PC-9 (cell line): ENCODE measurements around the gene EML2. TPM values are rescaled to one million over a fixed set of nuclear protein-coding genes. Genes with fewer than 3 reads are reported as not detected.

Experiments used
- BruUV-seq: library from RNA; stranded (reverse); fragments of 400-500 nt; replicated peaks from 2 replicates; lab custom pipeline; 2021; lab: Mats Ljungman, UMichigan
- CTCF ChIA-PET: fragments of 300-600 bp; sonication (Branson Sonifier 250); formaldehyde crosslinking; loops from one replicate; lab custom pipeline; 2022; ENCODE audit warnings: antibody characterized with exemption; lab: Charles Lee
- POLR2A ChIA-PET: fragments of 300-600 bp; sonication (Branson Sonifier 250); formaldehyde crosslinking; loops from one replicate; lab custom pipeline; 2022; ENCODE audit warnings: antibody characterized with exemption; ENCODE audit not compliant: unreplicated experiment; lab: Charles Lee
- DNase-seq, 2 experiments: peaks; one replicate each; pipeline versions ENCODE4 v3.0.0 to v3.0.0-alpha.2; 2015 to 2022; ENCODE audit warnings: mixed read lengths in 1 of 2
- H2AFZ ChIP-seq: fragments of 200-600 bp; sonication (generic); 2 replicates; pipeline ENCODE4 v1.8.1; 2017; ENCODE audit warnings: antibody characterized with exemption
- H3F3A ChIP-seq: fragments of 200-600 bp; sonication (generic); 2 replicates; pipeline ENCODE4 v1.8.1; 2017; ENCODE audit warnings: antibody characterized with exemption, mild to moderate bottlenecking, low read depth; ENCODE audit not compliant: insufficient read depth
- H3K27ac ChIP-seq: fragments of 200-600 bp; sonication (generic); 2 replicates; pipeline ENCODE4 v1.6.1; 2016; ENCODE audit warnings: mixed run types
- H3K27me3 ChIP-seq: fragments of 200-600 bp; sonication (generic); 2 replicates; pipeline ENCODE4 v1.6.1; 2016; ENCODE audit warnings: low read depth, mixed run types; ENCODE audit not compliant: insufficient read depth
- H3K36me3 ChIP-seq: fragments of 200-600 bp; sonication (generic); 2 replicates; pipeline ENCODE4 v1.6.1; 2016; ENCODE audit warnings: low read depth, mixed run types
- H3K4me1 ChIP-seq: fragments of 200-600 bp; sonication (generic); replicated peaks from 2 replicates; pipeline ENCODE4 v1.6.1; 2016; ENCODE audit warnings: mixed run types; ENCODE audit not compliant: insufficient read depth
- H3K4me2 ChIP-seq: fragments of 200-600 bp; sonication (generic); 2 replicates; pipeline ENCODE4 v1.6.1; 2017; ENCODE audit warnings: mixed run types
- H3K4me3 ChIP-seq: fragments of 200-600 bp; sonication (generic); 2 replicates; pipeline ENCODE4 v1.6.1; 2016; ENCODE audit warnings: mixed run types
- H3K79me2 ChIP-seq: fragments of 200-600 bp; sonication (generic); 2 replicates; pipeline ENCODE4 v1.6.1; 2017; ENCODE audit warnings: low read depth, mixed run types
- H3K9me2 ChIP-seq: fragments of 200-600 bp; sonication (generic); 2 replicates; pipeline ENCODE4 v1.8.1; 2017; ENCODE audit warnings: mild to moderate bottlenecking; ENCODE audit not compliant: insufficient read depth
- H3K9me3 ChIP-seq: fragments of 200-600 bp; sonication (generic); 2 replicates; pipeline ENCODE4 v1.8.1; 2016; ENCODE audit warnings: low read depth; ENCODE audit not compliant: insufficient read depth
- H4K20me1 ChIP-seq: fragments of 200-600 bp; sonication (generic); 2 replicates; pipeline ENCODE4 v1.8.1; 2017; ENCODE audit not compliant: insufficient read depth
- EZH2 ChIP-seq: fragments of 200-600 bp; sonication (generic); IDR thresholded peaks from 2 replicates; pipeline ENCODE4 v1.8.0; 2017; ENCODE audit warnings: antibody characterized with exemption, low read depth
- intact Hi-C: fragments of 100-400 bp; cut with micrococcal nuclease; formaldehyde crosslinking; loops from one replicate; pipeline ENCODE4 v1.10.0; 2022; ENCODE audit not compliant: unreplicated experiment
- total RNA-seq: library from RNA; stranded (reverse); gene quantifications from 2 replicates; pipeline ENCODE4 v1.2.3, GENCODE V29; 2021
- TF ChIP-seq, protein P1 (sequence below): fragments of 200-600 bp; sonication (generic); conservative IDR thresholded peaks from 2 replicates; pipeline ENCODE4 v1.6.1; 2017; ENCODE audit warnings: mixed run types, antibody characterized with exemption, mild to moderate bottlenecking, moderate library complexity

Gene EML2
- total RNA-seq, 1 experiment from 2014 or later = 61.7 TPM

DNA sequence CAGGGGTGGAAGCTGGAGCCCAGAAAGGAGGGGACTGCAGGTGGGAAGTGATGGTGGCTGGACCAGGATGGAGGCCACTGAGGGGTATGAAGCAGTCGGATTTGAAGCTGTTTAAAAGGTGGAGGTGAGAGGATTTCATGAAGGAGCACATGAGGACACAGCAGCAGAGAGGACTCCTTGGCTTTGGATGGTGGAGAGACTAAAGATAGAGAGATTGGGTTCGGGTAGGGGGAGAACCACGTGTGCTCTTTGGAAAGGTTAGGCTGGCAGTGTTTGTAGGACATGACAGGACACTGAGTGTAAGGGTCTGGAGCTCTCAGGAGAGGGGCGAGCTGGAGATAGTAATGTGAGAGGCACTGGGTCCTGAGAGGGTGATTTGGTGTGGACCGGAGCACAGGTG lies 43.7 kb upstream of the EML2 start:
- CTCF ChIA-PET = no interaction called here
- POLR2A ChIA-PET = no interaction called here

GRCh38 chr19:45682117-45682516 lies 42.9 kb upstream of the EML2 start:
- POLR2A ChIA-PET = no interaction called here
- H3K36me3 ChIP-seq = peaks cover 8% of the 10 kb centered on the region; the same call in 1 of the 2 replicates
- no peaks in the 10 kb centered on the region for H3K79me2 ChIP-seq
- H3K4me2 ChIP-seq = peak overlapping the region; percentile 78
- H3K27ac ChIP-seq = peak overlapping the region; percentile 31; the same call in 1 of the 2 replicates
- H3K9me3 ChIP-seq = no peaks in the 10 kb centered on the region
- peak overlapping the region; percentile 77; the same call in 1 of the 2 replicates for H2AFZ ChIP-seq
- peaks cover 15% of the 10 kb centered on the region for H3K4me1 ChIP-seq
- H3K4me3 ChIP-seq = peak overlapping the region; percentile 53; the same call in 1 of the 2 replicates
- BruUV-seq = no TSS peak
- CTCF ChIA-PET = no interaction called here
- intact Hi-C loops = no loop called here
- peaks cover 3% of the 10 kb centered on the region; the same call in 1 of the 2 replicates for H4K20me1 ChIP-seq
- no peaks in the 10 kb centered on the region for H3K9me2 ChIP-seq
- H3F3A ChIP-seq = peaks cover 74% of the 10 kb centered on the region
- no peak for DNase-seq
- H3K27me3 ChIP-seq = no peaks in the 10 kb centered on the region
- no peak for TF ChIP-seq EZH2
- TF ChIP-seq, protein P1, sequence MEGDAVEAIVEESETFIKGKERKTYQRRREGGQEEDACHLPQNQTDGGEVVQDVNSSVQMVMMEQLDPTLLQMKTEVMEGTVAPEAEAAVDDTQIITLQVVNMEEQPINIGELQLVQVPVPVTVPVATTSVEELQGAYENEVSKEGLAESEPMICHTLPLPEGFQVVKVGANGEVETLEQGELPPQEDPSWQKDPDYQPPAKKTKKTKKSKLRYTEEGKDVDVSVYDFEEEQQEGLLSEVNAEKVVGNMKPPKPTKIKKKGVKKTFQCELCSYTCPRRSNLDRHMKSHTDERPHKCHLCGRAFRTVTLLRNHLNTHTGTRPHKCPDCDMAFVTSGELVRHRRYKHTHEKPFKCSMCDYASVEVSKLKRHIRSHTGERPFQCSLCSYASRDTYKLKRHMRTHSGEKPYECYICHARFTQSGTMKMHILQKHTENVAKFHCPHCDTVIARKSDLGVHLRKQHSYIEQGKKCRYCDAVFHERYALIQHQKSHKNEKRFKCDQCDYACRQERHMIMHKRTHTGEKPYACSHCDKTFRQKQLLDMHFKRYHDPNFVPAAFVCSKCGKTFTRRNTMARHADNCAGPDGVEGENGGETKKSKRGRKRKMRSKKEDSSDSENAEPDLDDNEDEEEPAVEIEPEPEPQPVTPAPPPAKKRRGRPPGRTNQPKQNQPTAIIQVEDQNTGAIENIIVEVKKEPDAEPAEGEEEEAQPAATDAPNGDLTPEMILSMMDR = no peak

More for the DNA sequence above, 43.7 kb upstream of the EML2 start:
- peaks cover 79% of the 10 kb centered on the region for H3F3A ChIP-seq
- no peaks in the 10 kb centered on the region for H3K9me3 ChIP-seq
- H2AFZ ChIP-seq = no peak overlapping the region
- H3K27me3 ChIP-seq = no peaks in the 10 kb centered on the region
- BruUV-seq = no TSS peak
- peaks cover 15% of the 10 kb centered on the region; the same call in 1 of the 2 replicates for H3K36me3 ChIP-seq
- intact Hi-C loops = no loop called here
- no peak overlapping the region for H3K4me2 ChIP-seq
- DNase-seq = no peak
- H3K9me2 ChIP-seq = no peaks in the 10 kb centered on the region
- peaks cover 14% of the 10 kb centered on the region for H3K4me1 ChIP-seq
- peaks cover 10% of the 10 kb centered on the region; the same call in 1 of the 2 replicates for H4K20me1 ChIP-seq
- no peak overlapping the region for H3K4me3 ChIP-seq
- no peaks in the 10 kb centered on the region for H3K79me2 ChIP-seq
- H3K27ac ChIP-seq = no peak overlapping the region
- TF ChIP-seq, protein P1 = no peak
- TF ChIP-seq EZH2 = no peak

- Histone ChIP-seq H3F3A (peaks cover 71% of the 10 kb centered on the region), H3K9me2 (no peaks in the 10 kb centered on the region), H3K79me2 (no peaks in the 10 kb centered on the region), H3K4me3 (peak overlapping the region; percentile 53), H3K27ac (peak overlapping the region; percentile 31; the same call in 1 of the 2 replicates), H3K27me3 (no peaks in the 10 kb centered on the region), H4K20me1 (no peaks in the 10 kb centered on the region), H3K4me2 (peak overlapping the region; percentile 78), H3K9me3 (no peaks in the 10 kb centered on the region), H3K36me3 (peaks cover 2% of the 10 kb centered on the region; the same call in 1 of the 2 replicates), H3K4me1 (peaks cover 18% of the 10 kb centered on the region), H2AFZ (peak overlapping the region; percentile 77)
- BruUV-seq = no TSS peak
- ChIA-PET CTCF (interaction anchor here (0.9 kb wide), 1 partner anchor 90 kb away, joined by 6 read pairs; no protein-coding TSS in a partner anchor), POLR2A (interaction anchor here (0.6 to 1.5 kb wide), 4 partner anchors 11 to 1164 kb away, joined by 6 to 18 read pairs (median 16); no protein-coding TSS in a partner anchor)
- TF ChIP-seq EZH2 = no peak
- TF ChIP-seq, protein P1 = peak; percentile 94
- intact Hi-C loops = loop anchor here (1.0 to 2.0 kb wide), 3 partner anchors 38 to 159 kb away; no protein-coding TSS in a partner anchor
- DNase-seq = peak; percentile 80 to 94
Measured at GRCh38 chr19:45681391-45682015, 42.3 kb upstream of the EML2 start.
